GM21786 (cell line): ENCODE data around the gene PCDH9.

Experiments
- ATAC-seq: cut with Tn5 transposase; IDR thresholded peaks from one replicate; pipeline ENCODE4 v1.9.1; 2021; ENCODE audit not compliant: unreplicated experiment

The PCDH9 gene

DNA sequence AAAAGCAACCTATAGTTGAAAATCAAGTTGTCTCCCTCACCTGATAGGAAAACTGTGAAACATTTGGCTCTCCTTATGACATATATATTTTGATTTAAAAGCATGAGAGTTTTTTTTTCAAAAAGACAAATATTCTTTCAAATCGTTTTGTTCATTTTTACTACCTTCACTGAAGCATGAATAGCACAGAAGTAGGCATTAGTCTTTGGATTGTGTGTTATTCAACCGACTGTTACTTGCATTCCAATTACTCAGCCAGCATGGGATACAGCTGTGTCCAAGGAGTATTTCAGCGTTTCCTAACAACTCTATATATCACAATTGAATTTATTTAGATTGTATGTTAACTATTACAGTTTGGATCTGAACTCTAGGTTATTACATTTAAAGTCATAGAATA lies 135.2 kb downstream of the PCDH9 start:
- no peak for ATAC-seq

DNA sequence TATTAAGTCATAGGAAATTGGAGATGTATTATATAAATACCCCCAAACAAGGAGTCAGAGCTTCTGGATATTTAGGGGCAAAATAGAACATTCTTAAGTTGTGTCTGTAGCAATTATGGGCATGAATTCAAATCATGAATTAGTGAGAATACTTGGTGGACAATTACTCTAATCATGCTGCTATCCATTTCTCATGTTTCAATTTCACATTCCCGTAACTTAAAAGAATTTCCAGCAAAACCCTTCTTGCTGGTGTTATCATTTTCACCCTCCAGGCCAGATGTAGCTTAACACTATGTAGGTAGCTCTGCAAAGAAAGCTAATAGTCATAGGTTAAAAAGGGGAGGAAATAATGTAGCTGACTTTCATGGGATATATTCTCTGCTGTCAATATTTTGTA lies 136.1 kb downstream of the PCDH9 start:
- ATAC-seq, result no peak

- ATAC-seq, result no peak
Observed at GRCh38 chr13:67091603-67092002, 138.5 kb downstream of the PCDH9 start.

DNA sequence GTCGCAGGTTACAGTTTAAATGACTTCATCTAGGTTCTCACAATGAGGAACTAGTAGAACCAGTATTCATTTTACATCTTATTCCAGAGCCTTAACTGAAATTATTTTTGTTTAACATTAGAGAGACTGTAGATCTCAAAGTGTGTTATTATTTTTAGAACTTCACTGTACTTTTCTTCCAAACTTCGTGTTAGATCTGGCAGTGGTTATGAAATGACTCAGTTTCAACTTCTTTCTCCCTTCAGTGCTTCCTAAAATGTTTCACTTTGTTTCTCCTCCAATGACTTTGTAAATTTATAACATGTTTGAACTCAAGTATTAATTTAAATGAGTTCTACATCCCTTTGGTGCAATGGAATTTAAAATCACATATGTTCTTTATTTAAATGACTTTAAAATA lies 139.3 kb downstream of the PCDH9 start:
- ATAC-seq, result no peak

DNA sequence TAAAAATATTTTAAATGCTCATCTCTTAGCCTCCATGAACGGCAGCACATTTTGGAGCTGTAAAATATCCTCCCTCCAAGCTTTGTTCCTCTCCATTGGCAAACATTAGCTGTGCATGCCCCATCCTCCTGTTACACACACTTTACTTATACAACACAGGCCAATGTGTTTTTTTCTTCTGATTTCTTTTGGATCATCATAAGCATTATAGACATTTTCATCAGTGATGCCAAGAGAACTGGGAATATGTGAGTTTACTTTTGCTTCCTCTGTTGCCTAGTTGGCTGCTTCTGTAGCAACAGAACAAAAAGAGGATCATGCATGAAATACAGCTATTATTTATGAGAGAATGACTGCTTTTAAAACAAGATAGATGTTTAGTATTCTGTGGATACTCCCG lies 142.6 kb downstream of the PCDH9 start:
- ATAC-seq, result no peak

DNA sequence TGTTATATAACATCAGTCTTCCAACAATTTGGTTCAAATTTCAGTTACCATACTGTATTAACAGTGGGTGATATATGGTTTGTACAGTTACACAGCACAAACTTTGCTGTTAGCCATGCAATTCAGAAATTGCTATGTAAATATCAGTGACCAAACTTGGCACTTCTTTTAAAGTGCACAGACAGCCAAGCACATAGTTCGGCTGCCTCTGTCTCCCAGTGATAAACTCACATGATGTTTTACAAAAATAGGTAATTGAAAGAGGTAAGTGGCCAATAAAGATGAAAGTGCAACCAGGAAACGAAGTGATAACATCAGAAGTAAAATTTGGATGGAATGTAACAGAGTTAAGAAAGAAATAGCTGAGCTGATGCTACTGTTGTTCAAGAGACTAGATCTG lies 143.9 kb downstream of the PCDH9 start:
- no peak for ATAC-seq

DNA sequence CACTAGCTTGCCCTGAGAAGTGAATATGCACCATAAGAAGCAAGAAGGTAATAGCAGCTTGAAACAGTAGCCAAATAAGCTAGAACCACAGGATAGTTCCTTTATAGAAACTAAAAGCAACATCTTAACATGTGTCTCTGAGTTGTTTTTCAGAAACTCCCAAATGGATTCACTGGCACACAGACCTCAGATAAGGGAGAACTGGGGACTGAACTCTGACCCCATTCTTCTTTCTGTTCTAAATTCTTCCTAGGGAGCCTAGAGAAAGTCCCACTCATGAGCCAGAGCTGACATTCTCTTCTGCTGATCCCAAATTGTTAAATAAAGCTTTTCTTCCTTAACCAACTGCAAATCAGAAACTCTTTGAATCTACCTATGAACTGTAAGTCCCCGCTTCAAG lies 146.1 kb downstream of the PCDH9 start:
- ATAC-seq, result no peak

- no peak for ATAC-seq
Observed at GRCh38 chr13:67083519-67083918, 146.6 kb downstream of the PCDH9 start.

GRCh38 chr13:67080351-67080750 lies 149.8 kb downstream of the PCDH9 start:
- ATAC-seq, result no peak

DNA sequence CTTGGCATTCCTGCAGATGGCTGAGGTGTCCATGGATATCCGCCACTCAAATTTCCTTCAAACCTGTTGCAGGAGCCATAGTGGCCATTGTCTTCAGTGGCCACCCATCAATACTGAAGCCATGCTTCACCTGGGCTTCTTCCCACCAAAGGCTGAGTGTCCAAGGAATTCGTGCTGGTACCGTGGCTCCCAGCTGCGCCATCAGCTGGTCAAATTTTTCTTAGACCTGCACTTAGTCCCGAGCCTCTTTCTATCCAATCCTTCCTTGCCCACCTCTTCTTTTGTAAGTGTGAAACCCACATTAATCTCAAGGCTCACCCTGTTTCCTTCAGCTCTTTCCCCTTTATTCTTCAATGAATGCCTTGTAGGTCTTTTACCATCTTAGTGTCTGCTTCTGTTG lies 152.1 kb downstream of the PCDH9 start:
- no peak for ATAC-seq

DNA sequence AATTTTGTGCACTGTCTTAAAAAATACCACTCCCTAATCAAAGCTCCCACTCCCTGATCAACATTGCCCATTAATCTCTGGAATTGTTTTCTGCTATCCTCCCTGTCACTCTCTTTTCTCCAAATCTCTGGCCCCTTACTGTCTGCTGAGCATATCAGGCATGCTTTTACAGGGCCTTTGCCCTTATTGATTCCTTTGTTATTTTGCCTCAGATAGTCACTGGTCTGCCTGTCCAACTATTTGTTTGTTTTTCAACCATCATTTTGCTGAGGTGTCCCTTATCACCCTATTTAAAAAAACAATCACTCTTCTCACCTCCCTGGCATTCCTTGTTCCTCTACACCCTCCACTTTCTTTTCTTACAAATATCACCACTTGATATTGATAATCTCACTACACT lies 153.0 kb downstream of the PCDH9 start:
- no peak for ATAC-seq

GRCh38 chr13:67076378-67076777 lies 153.8 kb downstream of the PCDH9 start:
- no peak for ATAC-seq

- no peak for ATAC-seq
Observed at GRCh38 chr13:67075239-67075638, 154.9 kb downstream of the PCDH9 start.

DNA sequence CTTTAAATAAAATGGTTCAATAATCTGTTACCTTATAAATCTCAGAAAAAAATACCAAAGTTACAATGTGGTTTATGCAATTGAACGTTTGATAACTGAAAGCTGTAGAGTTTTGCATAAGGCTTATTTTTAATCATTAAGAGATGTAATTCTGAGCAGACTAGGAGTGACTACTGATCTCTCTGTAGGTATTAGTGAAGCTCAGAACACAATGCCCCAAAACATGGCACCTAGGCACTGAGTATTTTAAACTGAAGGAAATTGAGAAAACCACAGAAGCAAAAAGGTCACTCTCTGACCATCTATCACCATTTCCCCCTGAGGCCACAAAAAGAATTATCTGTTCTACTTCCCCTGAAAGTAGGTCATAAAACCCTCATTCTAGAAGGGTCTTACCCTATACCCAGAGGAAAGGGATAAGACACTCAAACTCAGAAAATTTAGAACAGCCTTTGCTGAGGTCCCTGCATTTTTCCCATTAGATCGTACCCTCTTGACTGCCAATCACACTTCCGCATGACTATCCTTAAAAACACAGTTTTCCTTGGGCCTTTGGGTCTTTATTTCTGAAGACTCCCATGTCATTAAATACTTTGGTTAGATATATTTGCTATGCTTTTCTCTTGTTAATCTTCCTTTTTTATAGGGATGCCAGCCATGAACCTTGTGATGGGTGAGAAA lies 158.1 kb downstream of the PCDH9 start:
- ATAC-seq, result no peak

GRCh38 chr13:67070306-67070705 lies 159.8 kb downstream of the PCDH9 start:
- ATAC-seq, result no peak

DNA sequence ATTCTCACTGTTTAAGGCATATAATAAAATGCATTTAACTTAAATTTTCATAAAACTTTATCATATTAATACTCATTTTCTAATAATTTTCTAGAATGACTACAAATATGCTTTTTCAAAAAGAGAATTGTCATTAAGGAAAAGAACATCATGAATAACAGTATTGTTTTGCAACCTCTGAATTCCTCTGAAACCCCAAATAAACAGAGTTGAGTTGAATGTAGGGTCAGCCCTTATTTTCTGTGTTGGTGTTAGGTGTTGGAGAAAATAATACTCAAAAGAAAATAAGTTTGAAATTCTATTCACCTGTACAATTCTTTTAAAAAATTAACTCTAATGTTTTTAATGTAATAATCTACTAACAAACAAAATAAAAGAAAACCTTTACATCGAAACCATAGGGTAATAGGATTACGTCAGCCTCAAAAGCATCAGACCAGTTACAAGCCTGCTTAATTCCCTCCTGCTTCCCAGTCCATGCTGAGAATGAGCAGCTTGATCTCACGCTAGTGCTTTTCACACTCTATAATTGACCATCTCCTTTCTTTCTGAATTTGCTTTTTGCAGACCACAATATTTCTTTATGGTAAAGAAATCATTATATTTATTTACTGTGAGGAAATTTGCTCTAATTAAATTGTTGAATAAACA lies 160.9 kb downstream of the PCDH9 start:
- ATAC-seq, result no peak

DNA sequence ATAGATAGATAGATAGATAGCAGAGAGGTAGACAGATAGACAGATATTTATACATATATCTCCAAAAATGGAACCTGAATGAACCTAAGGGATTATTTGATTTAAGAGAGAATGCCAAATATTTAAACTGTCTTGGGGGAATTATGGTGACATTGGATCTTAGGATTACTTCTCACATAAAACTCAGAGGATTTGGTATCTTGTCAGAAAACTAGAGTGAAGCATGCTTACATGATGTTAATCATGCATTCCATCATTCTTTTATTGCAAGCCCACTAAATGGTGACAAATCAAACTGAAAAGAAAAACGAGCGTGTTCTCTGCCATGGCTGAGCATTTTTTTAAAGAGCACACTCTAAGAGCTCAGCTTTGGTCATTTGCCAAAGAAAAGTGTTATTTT lies 165.2 kb downstream of the PCDH9 start:
- ATAC-seq, result no peak

DNA sequence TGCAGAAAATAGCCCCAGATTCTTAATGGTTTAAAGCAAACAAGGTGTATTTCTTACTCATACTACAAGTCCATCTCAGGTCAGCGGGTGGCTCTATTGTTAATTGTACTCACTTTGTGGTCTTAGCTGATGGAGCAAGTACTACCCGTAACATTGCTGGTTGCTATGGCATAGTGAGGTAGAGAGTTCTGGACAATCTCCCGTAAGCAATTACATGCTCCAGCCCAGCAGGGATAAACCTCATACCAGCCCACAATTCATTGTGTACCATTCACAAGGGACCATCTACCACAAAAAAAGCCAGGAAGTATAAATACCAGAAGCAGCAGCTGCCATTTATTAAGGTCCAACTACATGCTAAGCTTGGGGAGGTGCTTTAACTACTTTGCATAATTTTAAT lies 167.1 kb downstream of the PCDH9 start:
- ATAC-seq, result no peak

DNA sequence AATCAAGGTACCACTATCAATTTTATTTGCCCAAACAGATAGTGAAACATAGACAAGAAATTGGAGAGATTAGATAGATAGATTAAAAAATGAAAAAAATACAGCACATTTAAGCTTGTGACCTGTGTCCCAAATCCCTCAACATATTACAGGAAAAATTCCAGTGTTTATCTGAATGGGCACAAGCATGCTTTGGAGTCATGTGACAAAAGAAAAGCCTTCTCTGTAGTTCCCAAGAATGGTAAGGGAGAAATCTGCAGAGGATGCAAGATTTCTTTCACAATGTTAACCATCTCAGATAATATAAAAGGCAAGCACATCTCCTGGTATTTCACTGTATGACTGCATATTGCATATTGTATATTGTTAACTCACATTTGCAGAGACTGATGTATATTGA lies 168.0 kb downstream of the PCDH9 start:
- ATAC-seq, result no peak

- no peak for ATAC-seq
Observed at GRCh38 chr13:67061750-67062149, 168.4 kb downstream of the PCDH9 start.

- ATAC-seq, result no peak
Observed at GRCh38 chr13:67052550-67053490, 177.3 kb downstream of the PCDH9 start.

DNA sequence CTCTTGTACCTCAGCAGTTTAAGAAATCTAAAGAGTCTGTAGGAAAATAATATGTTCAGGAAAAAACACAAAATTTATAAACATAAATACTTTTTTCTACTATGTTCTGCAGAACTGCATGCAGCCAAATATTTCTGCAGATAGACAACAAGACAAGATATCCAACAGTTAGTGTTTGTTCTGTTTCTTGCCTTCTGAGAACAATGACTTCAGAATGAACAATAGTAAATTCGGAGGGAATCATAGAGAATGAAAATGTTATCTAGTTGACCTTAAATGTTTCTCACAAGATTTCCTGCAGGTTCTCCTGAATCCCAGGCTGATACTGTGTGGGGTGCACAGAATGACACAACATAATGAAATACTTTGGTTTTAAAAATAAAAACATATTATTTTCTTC lies 180.4 kb downstream of the PCDH9 start:
- no peak for ATAC-seq
